IMR-90 (cell line): ENCODE measurements around the gene CDYL2. TPM values are rescaled to one million over a fixed set of nuclear protein-coding genes. Genes with fewer than 3 reads are reported as not detected.

Experiments used
- ATAC-seq: fragments of 200-7000 bp; cut with Tn5 transposase; 2 replicates; pipeline ENCODE4 v1.9.1; 2020; ENCODE audit warnings: low read depth, mild to moderate bottlenecking, moderate library complexity
- BruUV-seq: library from RNA; stranded (reverse); fragments of 400-500 nt; replicated peaks from 2 replicates; lab custom pipeline; 2021; lab: Mats Ljungman, UMichigan
- CTCF ChIA-PET: fragments of 300-600 bp; formaldehyde crosslinking; extraction: SDS; loops from one replicate; lab custom pipeline; 2021; ENCODE audit warnings: antibody characterized with exemption; lab: Yijun Ruan, JAX
- POLR2A ChIA-PET: fragments of 300-600 bp; sonication (Branson Sonifier 250); formaldehyde crosslinking; loops from one replicate; lab custom pipeline; 2022; ENCODE audit warnings: antibody characterized with exemption; ENCODE audit not compliant: unreplicated experiment; lab: Charles Lee
- DNase-seq: peaks from one replicate; pipeline ENCODE4 v3.0.0; 2013
- H2AFZ ChIP-seq: replicated peaks from 2 replicates; pipeline ENCODE3; 2013; ENCODE audit warnings: low read length, mild to moderate bottlenecking; ENCODE audit not compliant: poor library complexity
- H2AK5ac ChIP-seq: 2 replicates; pipeline ENCODE4 v1.6.1; 2013; ENCODE audit warnings: low read depth, low read length, inconsistent platforms
- H2AK9ac ChIP-seq: replicated peaks from 2 replicates; pipeline ENCODE3; 2013; ENCODE audit warnings: mild to moderate bottlenecking, low read depth, low read length, moderate library complexity; ENCODE audit not compliant: poor library complexity
- H2BK120ac ChIP-seq: 2 replicates; pipeline ENCODE4 v1.6.1; 2013; ENCODE audit warnings: low read depth, low read length, inconsistent platforms
- H2BK15ac ChIP-seq: 3 replicates; pipeline ENCODE4 v1.6.1; 2013; ENCODE audit warnings: low read depth, low read length, inconsistent platforms
- H2BK20ac ChIP-seq: 2 replicates; pipeline ENCODE4 v1.6.1; 2013; ENCODE audit warnings: low read depth, mild to moderate bottlenecking, inconsistent platforms, low read length, moderate library complexity
- H2BK5ac ChIP-seq: 2 replicates; pipeline ENCODE4 v1.6.1; 2013; ENCODE audit warnings: mild to moderate bottlenecking, low read depth, low read length, inconsistent platforms; ENCODE audit not compliant: poor library complexity, severe bottlenecking
- H3K14ac ChIP-seq: replicated peaks from 2 replicates; pipeline ENCODE4 v1.6.1; 2013; ENCODE audit warnings: low read depth, low read length, inconsistent platforms
- H3K18ac ChIP-seq: 2 replicates; pipeline ENCODE4 v1.6.1; 2013; ENCODE audit warnings: low read depth, low read length, control low read depth
- H3K23ac ChIP-seq: 2 replicates; pipeline ENCODE4 v1.6.1; 2013; ENCODE audit warnings: low read depth, low read length, inconsistent platforms
- H3K27ac ChIP-seq: 2 replicates; pipeline ENCODE4 v1.5.1; 2013; ENCODE audit warnings: mild to moderate bottlenecking, control low read depth, low read length; ENCODE audit not compliant: insufficient read depth
- H3K27me3 ChIP-seq: 2 replicates; pipeline ENCODE4 v1.6.1; 2013; ENCODE audit warnings: low read length; ENCODE audit not compliant: control insufficient read depth, insufficient read depth
- H3K36me3 ChIP-seq: 2 replicates; pipeline ENCODE4 v1.6.1; 2013; ENCODE audit warnings: low read length, mixed read lengths; ENCODE audit not compliant: control insufficient read depth, insufficient read depth
- H3K4ac ChIP-seq: 2 replicates; pipeline ENCODE4 v1.6.1; 2013; ENCODE audit warnings: low read depth, low read length, inconsistent platforms
- H3K4me1 ChIP-seq: 2 replicates; pipeline ENCODE4 v1.6.1; 2013; ENCODE audit warnings: low read length, mixed read lengths; ENCODE audit not compliant: control insufficient read depth, insufficient read depth
- H3K4me2 ChIP-seq: 2 replicates; pipeline ENCODE4 v1.6.1; 2013; ENCODE audit warnings: low read depth, mild to moderate bottlenecking, control low read depth, low read length, moderate library complexity
- H3K4me3 ChIP-seq: 2 replicates; pipeline ENCODE4 v1.5.1; 2013; ENCODE audit warnings: low read depth, mild to moderate bottlenecking, control low read depth, low read length, moderate library complexity; ENCODE audit not compliant: insufficient read depth
- H3K56ac ChIP-seq: 2 replicates; pipeline ENCODE4 v1.6.1; 2013; ENCODE audit warnings: low read length, inconsistent platforms; ENCODE audit not compliant: insufficient read depth; ENCODE audit errors: extremely low read depth
- H3K79me1 ChIP-seq, 2 experiments: 2 replicates each; pipeline ENCODE4 v1.6.1; 2013; ENCODE audit warnings: low read length in 2 of 2, inconsistent platforms in 1 of 2, low read depth in 1 of 2
- H3K9ac ChIP-seq: 2 replicates; pipeline ENCODE4 v1.6.1; 2013; ENCODE audit warnings: low read depth, low read length, control low read depth
- H3K9me1 ChIP-seq: 2 replicates; pipeline ENCODE4 v1.6.1; 2013; ENCODE audit warnings: low read length, inconsistent platforms; ENCODE audit not compliant: insufficient read depth
- H3K9me3 ChIP-seq: 2 replicates; pipeline ENCODE4 v1.6.1; 2013; ENCODE audit warnings: low read length; ENCODE audit not compliant: control insufficient read depth, insufficient read depth
- H4K20me1 ChIP-seq: 2 replicates; pipeline ENCODE4 v1.6.1; 2013; ENCODE audit warnings: low read length, inconsistent platforms; ENCODE audit not compliant: insufficient read depth
- H4K5ac ChIP-seq: 2 replicates; pipeline ENCODE4 v1.6.1; 2013; ENCODE audit warnings: mild to moderate bottlenecking, low read depth, low read length, control low read depth
- H4K8ac ChIP-seq, 2 experiments: 2 replicates each; pipeline ENCODE4 v1.6.1; 2013; ENCODE audit warnings: low read depth in 2 of 2, low read length in 2 of 2, control low read depth in 1 of 2, inconsistent platforms in 1 of 2
- H4K91ac ChIP-seq: 2 replicates; pipeline ENCODE4 v1.6.1; 2013; ENCODE audit warnings: low read depth, low read length, inconsistent platforms; ENCODE audit not compliant: insufficient read depth
- CEBPB ChIP-seq: IDR thresholded peaks from 2 replicates; pipeline ENCODE4 v1.6.1; 2012; ENCODE audit warnings: low read depth, low read length, improper control_type of control experiment
- CHD1 ChIP-seq: IDR thresholded peaks from 2 replicates; pipeline ENCODE4 v1.6.1; 2012; ENCODE audit warnings: low read depth, low read length, improper control_type of control experiment
- FOS ChIP-seq: fragments of 150-350 bp; IDR thresholded peaks from 2 replicates; pipeline ENCODE4 v1.6.1; 2016; ENCODE audit warnings: low read depth, low read length
- MAFK ChIP-seq: IDR thresholded peaks from 2 replicates; pipeline ENCODE4 v1.6.1; 2012; ENCODE audit warnings: low read depth, low read length, improper control_type of control experiment
- MAZ ChIP-seq: IDR thresholded peaks from 2 replicates; pipeline ENCODE4 v1.6.1; 2012; ENCODE audit warnings: low read depth, mild to moderate bottlenecking, low read length, improper control_type of control experiment, moderate library complexity, borderline replicate concordance
- NFE2L2 ChIP-seq: fragments of 150-350 bp; IDR thresholded peaks from 2 replicates; pipeline ENCODE4 v1.6.1; 2016; ENCODE audit warnings: low read depth, mild to moderate bottlenecking, low read length
- POLR2A ChIP-seq: IDR thresholded peaks from 2 replicates; pipeline ENCODE4 v1.6.1; 2012; ENCODE audit warnings: mild to moderate bottlenecking, low read depth, low read length
- RAD21 ChIP-seq: IDR thresholded peaks from 2 replicates; pipeline ENCODE4 v1.6.1; 2012; ENCODE audit warnings: low read length, improper control_type of control experiment
- RCOR1 ChIP-seq: IDR thresholded peaks from 2 replicates; pipeline ENCODE4 v1.6.1; 2012; ENCODE audit warnings: mild to moderate bottlenecking, low read length, improper control_type of control experiment; ENCODE audit not compliant: insufficient replicate concordance
- RFX5 ChIP-seq: IDR thresholded peaks from 2 replicates; pipeline ENCODE4 v1.8.0; 2012; ENCODE audit warnings: low read depth, mild to moderate bottlenecking, low read length, moderate library complexity
- SMC3 ChIP-seq: fragments of 150-350 bp; IDR thresholded peaks from 2 replicates; pipeline ENCODE4 v1.6.1; 2016; ENCODE audit warnings: low read depth, mild to moderate bottlenecking, antibody characterized with exemption, low read length, moderate library complexity
- WGBS, 2 experiments: methylation state at CpG; one replicate each; pipeline versions ENCODE4 v1.1.5 to v1.1.7; 2013; ENCODE audit warnings: missing lambda C conversion rate in 2 of 2; ENCODE audit not compliant: insufficient read length in 1 of 2; ENCODE audit errors: extremely low coverage in 2 of 2; 5-methylcytosine and 5-hydroxymethylcytosine counted together
- dilution Hi-C: fragments of 300-500 bp; cut with HindIII; formaldehyde crosslinking; loops from one replicate; pipeline ENCODE4 v1.14.3; 2018; ENCODE audit warnings: low sequenced_read_pairs; ENCODE audit not compliant: unreplicated experiment
- in situ Hi-C: fragments of 300-500 bp; cut with MboI; formaldehyde crosslinking; loops from 3 replicates; pipeline ENCODE4 v1.14.3; 2019; ENCODE audit warnings: low sequenced_read_pairs, inconsistent platforms, mixed read lengths
- intact Hi-C: fragments of 100-400 bp; cut with micrococcal nuclease; formaldehyde crosslinking; loops from 2 replicates; pipeline ENCODE4 v1.10.0; 2022
- polyA plus RNA-seq, 3 experiments: library from polyadenylated mRNA; depleted of rRNA; stranded (reverse); fragments of >200 nt; gene quantifications; 2 replicates each; pipeline ENCODE4 v1.2.3, GENCODE V29; 2012; ENCODE audit warnings: low replicate concordance in 1 of 3
- total RNA-seq: library from RNA; depleted of rRNA; stranded (reverse); fragments of >200 nt; gene quantifications from 2 replicates; pipeline ENCODE4 v1.2.3, GENCODE V29; 2012
- TF ChIP-seq, protein P1 (sequence below): fragments of 150-350 bp; IDR thresholded peaks from 2 replicates; pipeline ENCODE4 v1.6.1; 2017; ENCODE audit warnings: mild to moderate bottlenecking, antibody characterized with exemption, low read length, low read depth
- TF ChIP-seq, protein P2 (sequence below): conservative IDR thresholded peaks from 2 replicates; pipeline ENCODE4 v1.5.1; 2012; ENCODE audit warnings: mild to moderate bottlenecking, low read depth, low read length, improper control_type of control experiment

CDYL2 gene
- total and polyA plus RNA-seq, 2 of the 4 experiments (the other 2 are of a cell fraction) = 1.2 to 3.9 TPM

DNA sequence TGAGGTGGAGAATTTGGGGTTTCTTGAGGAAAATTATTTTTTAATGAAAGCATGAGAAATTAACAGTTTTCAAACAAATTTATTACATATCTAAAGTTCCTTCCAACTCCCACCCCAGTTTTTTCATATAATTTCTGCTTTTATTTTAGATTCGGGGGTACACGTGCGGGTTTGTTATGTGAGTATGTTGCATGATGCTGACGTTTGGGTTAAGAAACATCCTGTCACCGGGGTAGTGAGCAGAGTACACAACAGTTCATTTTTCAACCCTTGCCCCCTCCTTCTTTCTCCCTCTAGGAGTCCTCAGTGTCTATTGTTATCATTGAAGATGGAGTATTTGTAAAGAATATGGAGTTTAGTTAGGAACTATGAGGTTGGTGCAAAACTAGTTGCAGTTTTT lies 31.8 kb upstream of the CDYL2 start:
- ChIA-PET CTCF (no interaction called here), POLR2A (no interaction called here)
- Histone ChIP-seq H3K4ac (no peak overlapping the region), H2BK120ac (no peak overlapping the region), H3K9me3 (no peaks in the 10 kb centered on the region), H2AK5ac (no peak overlapping the region), H4K91ac (no peak overlapping the region), H3K79me1 (no peaks in the 10 kb centered on the region), H3K27me3 (no peaks in the 10 kb centered on the region), H3K4me2 (no peak overlapping the region), H3K4me3 (no peak overlapping the region), H3K9me1 (no peaks in the 10 kb centered on the region), H2AFZ (no peak overlapping the region), H4K8ac (no peak overlapping the region), H2BK15ac (no peak overlapping the region), H3K4me1 (no peaks in the 10 kb centered on the region), H2BK5ac (no peak overlapping the region), H3K9ac (no peak overlapping the region), H4K5ac (no peak overlapping the region), H3K23ac (no peak overlapping the region), H3K18ac (no peak overlapping the region), H2BK20ac (no peak overlapping the region), H3K36me3 (no peaks in the 10 kb centered on the region), H4K20me1 (no peaks in the 10 kb centered on the region), H3K56ac (no peak overlapping the region), H3K14ac (no peak overlapping the region), H3K27ac (no peak overlapping the region), H2AK9ac (no peak overlapping the region)
- ATAC-seq (no peak), DNase-seq (no peak)
- in situ Hi-C loops (no loop called here), intact Hi-C loops (no loop called here), dilution Hi-C loops (no loop called here)
- TF ChIP-seq POLR2A (no peak), FOS (no peak), NFE2L2 (no peak), MAZ (no peak), CHD1 (no peak), RFX5 (no peak), RCOR1 (no peak), CEBPB (no peak), MAFK (no peak), RAD21 (no peak), SMC3 (no peak)
- TF ChIP-seq, protein P1, sequence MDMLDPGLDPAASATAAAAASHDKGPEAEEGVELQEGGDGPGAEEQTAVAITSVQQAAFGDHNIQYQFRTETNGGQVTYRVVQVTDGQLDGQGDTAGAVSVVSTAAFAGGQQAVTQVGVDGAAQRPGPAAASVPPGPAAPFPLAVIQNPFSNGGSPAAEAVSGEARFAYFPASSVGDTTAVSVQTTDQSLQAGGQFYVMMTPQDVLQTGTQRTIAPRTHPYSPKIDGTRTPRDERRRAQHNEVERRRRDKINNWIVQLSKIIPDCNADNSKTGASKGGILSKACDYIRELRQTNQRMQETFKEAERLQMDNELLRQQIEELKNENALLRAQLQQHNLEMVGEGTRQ = no peak
- TF ChIP-seq, protein P2, sequence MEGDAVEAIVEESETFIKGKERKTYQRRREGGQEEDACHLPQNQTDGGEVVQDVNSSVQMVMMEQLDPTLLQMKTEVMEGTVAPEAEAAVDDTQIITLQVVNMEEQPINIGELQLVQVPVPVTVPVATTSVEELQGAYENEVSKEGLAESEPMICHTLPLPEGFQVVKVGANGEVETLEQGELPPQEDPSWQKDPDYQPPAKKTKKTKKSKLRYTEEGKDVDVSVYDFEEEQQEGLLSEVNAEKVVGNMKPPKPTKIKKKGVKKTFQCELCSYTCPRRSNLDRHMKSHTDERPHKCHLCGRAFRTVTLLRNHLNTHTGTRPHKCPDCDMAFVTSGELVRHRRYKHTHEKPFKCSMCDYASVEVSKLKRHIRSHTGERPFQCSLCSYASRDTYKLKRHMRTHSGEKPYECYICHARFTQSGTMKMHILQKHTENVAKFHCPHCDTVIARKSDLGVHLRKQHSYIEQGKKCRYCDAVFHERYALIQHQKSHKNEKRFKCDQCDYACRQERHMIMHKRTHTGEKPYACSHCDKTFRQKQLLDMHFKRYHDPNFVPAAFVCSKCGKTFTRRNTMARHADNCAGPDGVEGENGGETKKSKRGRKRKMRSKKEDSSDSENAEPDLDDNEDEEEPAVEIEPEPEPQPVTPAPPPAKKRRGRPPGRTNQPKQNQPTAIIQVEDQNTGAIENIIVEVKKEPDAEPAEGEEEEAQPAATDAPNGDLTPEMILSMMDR = no peak
- no CpG with 5 or more reads among the region's 5 CpGs for WGBS, 2 experiments
- BruUV-seq = no TSS peak
